ENCODE results near the gene ERLIN1. TPM values are rescaled to one million over a fixed set of nuclear protein-coding genes. Genes with fewer than 3 reads are reported as not detected.

ERLIN1 gene
- total and polyA plus RNA-seq, 2 donors from 2014 or later: 9.0 to 23.7 TPM

DNA sequence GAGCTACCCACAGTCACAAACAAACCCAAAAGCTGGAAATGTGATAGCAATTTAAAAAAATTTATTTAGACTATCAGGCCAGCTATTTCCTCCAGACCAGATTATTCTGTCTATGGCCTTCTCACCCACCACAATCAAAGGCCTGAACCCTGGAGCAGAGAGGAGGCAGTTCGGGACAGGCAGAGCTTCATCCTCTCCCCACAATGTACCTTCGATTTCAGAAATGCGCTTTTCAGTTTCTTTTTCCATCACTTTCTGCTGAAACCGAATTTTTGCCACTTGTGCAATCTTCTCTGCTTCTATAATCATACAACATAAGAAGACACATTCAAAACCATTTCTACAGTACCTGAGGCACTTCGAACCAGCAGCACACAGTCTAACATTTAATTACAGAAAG lies 29.9 kb downstream of the ERLIN1 start:
- H3K36me3 ChIP-seq (ENCODE audit: control insufficient read depth in 2 of 3, insufficient read depth in 3 of 3, low read length in 3 of 3): peaks cover 7 to 34% (median 31%) of the 10 kb centered on the region in 3 donors
- no peaks in the 10 kb centered on the region for H3K9me3 ChIP-seq (ENCODE audit: control insufficient read depth in 2 of 3, insufficient read depth in 1 of 3, low read length in 3 of 3)
- intact Hi-C loops (cut with DNase I): no loop called here
- no peak overlapping the region for H3K27ac ChIP-seq (ENCODE audit: low read depth in 2 of 2, low read length in 2 of 2)
- DNase-seq (no peak), FAIRE-seq (no peak)
- no peak overlapping the region for H3K4me3 ChIP-seq (ENCODE audit: low read length in 3 of 3)
- TF ChIP-seq, protein P1, sequence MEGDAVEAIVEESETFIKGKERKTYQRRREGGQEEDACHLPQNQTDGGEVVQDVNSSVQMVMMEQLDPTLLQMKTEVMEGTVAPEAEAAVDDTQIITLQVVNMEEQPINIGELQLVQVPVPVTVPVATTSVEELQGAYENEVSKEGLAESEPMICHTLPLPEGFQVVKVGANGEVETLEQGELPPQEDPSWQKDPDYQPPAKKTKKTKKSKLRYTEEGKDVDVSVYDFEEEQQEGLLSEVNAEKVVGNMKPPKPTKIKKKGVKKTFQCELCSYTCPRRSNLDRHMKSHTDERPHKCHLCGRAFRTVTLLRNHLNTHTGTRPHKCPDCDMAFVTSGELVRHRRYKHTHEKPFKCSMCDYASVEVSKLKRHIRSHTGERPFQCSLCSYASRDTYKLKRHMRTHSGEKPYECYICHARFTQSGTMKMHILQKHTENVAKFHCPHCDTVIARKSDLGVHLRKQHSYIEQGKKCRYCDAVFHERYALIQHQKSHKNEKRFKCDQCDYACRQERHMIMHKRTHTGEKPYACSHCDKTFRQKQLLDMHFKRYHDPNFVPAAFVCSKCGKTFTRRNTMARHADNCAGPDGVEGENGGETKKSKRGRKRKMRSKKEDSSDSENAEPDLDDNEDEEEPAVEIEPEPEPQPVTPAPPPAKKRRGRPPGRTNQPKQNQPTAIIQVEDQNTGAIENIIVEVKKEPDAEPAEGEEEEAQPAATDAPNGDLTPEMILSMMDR (IDR thresholded peaks at IDR 0.05; ENCODE audit: borderline replicate concordance, extremely low read depth, insufficient read depth): no peak
- H3K27me3 ChIP-seq (ENCODE audit: control insufficient read depth, insufficient read depth, low read length): no peaks in the 10 kb centered on the region
- no peaks in the 10 kb centered on the region for H3K4me1 ChIP-seq (ENCODE audit: control insufficient read depth in 2 of 3, insufficient read depth in 2 of 3, low read depth in 1 of 3, low read length in 3 of 3)
- no peak overlapping the region for H3K9ac ChIP-seq (ENCODE audit: low read length in 3 of 3)

DNA sequence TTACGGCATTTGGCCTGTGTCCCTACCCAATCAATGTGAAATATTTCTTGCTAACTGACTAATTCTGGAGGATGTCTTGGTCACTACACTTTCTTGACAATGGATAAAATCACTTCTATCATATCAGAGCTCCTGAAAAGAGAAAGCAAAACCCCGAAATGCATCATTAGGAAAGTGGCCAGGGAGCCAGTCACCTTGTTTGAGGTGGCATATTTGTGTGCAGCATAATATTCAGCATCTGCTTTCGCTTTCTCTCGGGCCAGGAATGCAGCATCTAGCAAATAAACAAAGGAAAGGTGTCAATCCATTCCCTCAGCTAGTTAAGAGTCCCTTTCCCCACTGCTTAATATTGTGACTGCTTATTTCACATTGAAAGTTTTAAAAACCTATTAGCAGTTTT lies 31.2 kb downstream of the ERLIN1 start:
- no peak for DNase-seq
- H3K4me3 ChIP-seq (ENCODE audit: low read length in 3 of 3): no peak overlapping the region
- H3K27ac ChIP-seq (ENCODE audit: low read depth in 2 of 2, low read length in 2 of 2): no peak overlapping the region
- no peaks in the 10 kb centered on the region for H3K9me3 ChIP-seq (ENCODE audit: control insufficient read depth in 2 of 3, insufficient read depth in 1 of 3, low read length in 3 of 3)
- FAIRE-seq: no peak
- no peaks in the 10 kb centered on the region for H3K4me1 ChIP-seq (ENCODE audit: control insufficient read depth in 2 of 3, insufficient read depth in 2 of 3, low read depth in 1 of 3, low read length in 3 of 3)
- H3K36me3 ChIP-seq (ENCODE audit: control insufficient read depth in 2 of 3, insufficient read depth in 3 of 3, low read length in 3 of 3): peaks cover 7 to 35% (median 33%) of the 10 kb centered on the region in 3 donors
- no peak overlapping the region for H3K9ac ChIP-seq (ENCODE audit: low read length in 3 of 3)
- TF ChIP-seq, protein P1 (IDR thresholded peaks at IDR 0.05; ENCODE audit: borderline replicate concordance, extremely low read depth, insufficient read depth): no peak
- H3K27me3 ChIP-seq (ENCODE audit: control insufficient read depth, insufficient read depth, low read length): no peaks in the 10 kb centered on the region
- intact Hi-C loops (cut with DNase I): no loop called here

DNA sequence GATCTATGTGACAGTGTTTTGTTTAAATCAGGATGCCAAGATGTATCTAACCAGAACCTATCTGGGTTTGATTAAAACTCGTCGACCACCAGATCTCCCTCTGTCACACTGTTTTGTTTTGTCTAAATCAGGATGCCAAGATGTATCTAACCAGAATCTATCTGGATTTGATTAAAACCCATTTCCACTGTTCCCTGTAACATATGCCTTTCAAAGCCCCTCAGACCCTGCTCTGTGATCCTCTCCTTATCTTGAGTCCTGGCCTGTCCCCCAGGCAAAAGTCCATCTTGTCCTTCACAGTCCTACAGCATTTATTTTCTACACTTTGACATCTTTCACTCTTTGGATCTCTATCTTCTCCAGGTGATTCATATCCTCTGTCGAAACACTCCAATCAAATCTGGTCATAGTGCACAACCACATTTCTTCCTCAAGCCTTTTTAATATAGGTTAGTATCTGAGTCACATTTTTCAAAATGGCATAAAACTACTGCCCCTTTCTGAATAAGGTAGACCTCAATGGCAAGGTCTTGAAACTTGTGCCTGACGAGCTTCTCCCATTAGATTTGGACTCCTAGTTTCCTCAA lies 32.5 kb downstream of the ERLIN1 start:
- DNase-seq: no peak
- intact Hi-C loops (cut with DNase I): no loop called here
- peaks cover 7 to 35% (median 33%) of the 10 kb centered on the region in 3 donors for H3K36me3 ChIP-seq (ENCODE audit: control insufficient read depth in 2 of 3, insufficient read depth in 3 of 3, low read length in 3 of 3)

More for the DNA sequence above, 32.5 kb downstream of the ERLIN1 start:
- no peaks in the 10 kb centered on the region for H3K27me3 ChIP-seq (ENCODE audit: control insufficient read depth, insufficient read depth, low read length)
- FAIRE-seq: no peak
- H3K4me1 ChIP-seq (ENCODE audit: control insufficient read depth in 2 of 3, insufficient read depth in 2 of 3, low read depth in 1 of 3, low read length in 3 of 3): no peaks in the 10 kb centered on the region
- H3K4me3 ChIP-seq (ENCODE audit: low read length in 3 of 3): no peak overlapping the region
- TF ChIP-seq, protein P1 (IDR thresholded peaks at IDR 0.05; ENCODE audit: borderline replicate concordance, extremely low read depth, insufficient read depth): no peak
- no peak overlapping the region for H3K27ac ChIP-seq (ENCODE audit: low read depth in 2 of 2, low read length in 2 of 2)
- no peak overlapping the region for H3K9ac ChIP-seq (ENCODE audit: low read length in 3 of 3)
- no peaks in the 10 kb centered on the region for H3K9me3 ChIP-seq (ENCODE audit: control insufficient read depth in 2 of 3, insufficient read depth in 1 of 3, low read length in 3 of 3)
